Measurements from ENCODE around the gene PLEKHA4. TPM values are rescaled to one million over a fixed set of nuclear protein-coding genes. Genes with fewer than 3 reads are reported as not detected.
A peak's percentile ranks its signal among the peaks of the same experiment; 100 is the strongest.

Gene PLEKHA4
- total and polyA plus RNA-seq, 9 of the 15 experiments (the other 6 are each of a cell fraction or from before 2014, with no cell fraction given) = 0.07 to 30.8 (median 11.4) TPM

- TF ChIP-seq GTF2E2 (tag; IDR thresholded peaks at IDR 0.05) (no peak), GATAD2B (IDR thresholded peaks at IDR 0.05; ENCODE audit: borderline replicate concordance) (no peak), ARID3B (CRISPR knock-in tag; IDR thresholded peaks at IDR 0.05; ENCODE audit: borderline replicate concordance) (no peak), ZNF764 (CRISPR knock-in tag; IDR thresholded peaks at IDR 0.05; ENCODE audit: low read depth) (no peak), MLX (CRISPR knock-in tag; conservative IDR thresholded peaks at IDR 0.05) (no peak), ETS1 (conservative IDR thresholded peaks at IDR 0.05; ENCODE audit: control insufficient read depth, low read depth, low read length) (0 out of 2 replicates have a peak, but pooled peaks have one; percentile 38), HDAC8 (tag; IDR thresholded peaks at IDR 0.05) (no peak), THAP7 (CRISPR knock-in tag; IDR thresholded peaks at IDR 0.05) (no peak), SRSF1 (IDR thresholded peaks at IDR 0.05; ENCODE audit: low read depth, low read length) (no peak), HOMEZ (CRISPR knock-in tag; IDR thresholded peaks at IDR 0.05) (no peak), CREB1 (IDR thresholded peaks at IDR 0.05) (no peak; the same call in 1 of the 2 replicates), CREB1 (CRISPR knock-in tag; IDR thresholded peaks at IDR 0.05) (peak; percentile 64; the same call in 1 of the 2 replicates), ARID2 (IDR thresholded peaks at IDR 0.05) (no peak), ZNF695 (CRISPR knock-in tag; IDR thresholded peaks at IDR 0.05) (no peak)
Measured at GRCh38 chr19:48812094-48812929, 56.1 kb downstream of the PLEKHA4 start (continued).
